Progenitor cell of endocrine pancreas (in vitro differentiated cells): ENCODE results near the gene WDFY4. TPM values are rescaled to one million over a fixed set of nuclear protein-coding genes. Genes with fewer than 3 reads are reported as not detected.
A peak's percentile ranks its signal among the peaks of the same experiment; 100 is the strongest.

Experiments
- DNase-seq: peaks from one replicate; pipeline ENCODE4 v3.0.0; 2021; ENCODE audit warnings: low spot score; ENCODE audit not compliant: unreplicated experiment
- H3K27ac Mint-ChIP-seq: 2 replicates; pipeline ENCODE4 v1.8.0; 2021; ENCODE audit warnings: mild to moderate bottlenecking, moderate library complexity, mixed read lengths
- H3K27me3 Mint-ChIP-seq: 2 replicates; pipeline ENCODE4 v1.8.0; 2021; ENCODE audit warnings: mixed read lengths
- H3K36me3 Mint-ChIP-seq: 2 replicates; pipeline ENCODE4 v1.8.0; 2022; ENCODE audit warnings: mixed read lengths; ENCODE audit not compliant: insufficient read depth
- H3K4me1 Mint-ChIP-seq: 2 replicates; pipeline ENCODE4 v1.8.0; 2021; ENCODE audit warnings: low read depth, mixed read lengths
- H3K4me3 Mint-ChIP-seq: 2 replicates; pipeline ENCODE4 v1.8.0; 2021; ENCODE audit warnings: low read depth, mild to moderate bottlenecking, moderate library complexity, mixed read lengths
- H3K9me3 Mint-ChIP-seq: 2 replicates; pipeline ENCODE4 v1.8.0; 2021; ENCODE audit warnings: low read depth, mixed read lengths
- total RNA-seq: library from RNA; stranded (reverse); gene quantifications from 2 replicates; pipeline ENCODE4 v1.2.1, GENCODE V29; 2021
- TF ChIP-seq, protein P1 (sequence below): fragments of 200-600 bp; sonication (generic); IDR thresholded peaks from one replicate; pipeline ENCODE4 v1.5.0; 2021; ENCODE audit warnings: antibody characterized with exemption, mild to moderate bottlenecking; ENCODE audit not compliant: unreplicated experiment

Gene WDFY4
- total RNA-seq, 1 donor from 2014 or later: 0.07 TPM

GRCh38 chr10:48978318-48978717, 293.6 kb downstream of the WDFY4 start:
- H3K9me3 Mint-ChIP-seq: no peaks in the 10 kb centered on the region
- TF ChIP-seq, protein P1, sequence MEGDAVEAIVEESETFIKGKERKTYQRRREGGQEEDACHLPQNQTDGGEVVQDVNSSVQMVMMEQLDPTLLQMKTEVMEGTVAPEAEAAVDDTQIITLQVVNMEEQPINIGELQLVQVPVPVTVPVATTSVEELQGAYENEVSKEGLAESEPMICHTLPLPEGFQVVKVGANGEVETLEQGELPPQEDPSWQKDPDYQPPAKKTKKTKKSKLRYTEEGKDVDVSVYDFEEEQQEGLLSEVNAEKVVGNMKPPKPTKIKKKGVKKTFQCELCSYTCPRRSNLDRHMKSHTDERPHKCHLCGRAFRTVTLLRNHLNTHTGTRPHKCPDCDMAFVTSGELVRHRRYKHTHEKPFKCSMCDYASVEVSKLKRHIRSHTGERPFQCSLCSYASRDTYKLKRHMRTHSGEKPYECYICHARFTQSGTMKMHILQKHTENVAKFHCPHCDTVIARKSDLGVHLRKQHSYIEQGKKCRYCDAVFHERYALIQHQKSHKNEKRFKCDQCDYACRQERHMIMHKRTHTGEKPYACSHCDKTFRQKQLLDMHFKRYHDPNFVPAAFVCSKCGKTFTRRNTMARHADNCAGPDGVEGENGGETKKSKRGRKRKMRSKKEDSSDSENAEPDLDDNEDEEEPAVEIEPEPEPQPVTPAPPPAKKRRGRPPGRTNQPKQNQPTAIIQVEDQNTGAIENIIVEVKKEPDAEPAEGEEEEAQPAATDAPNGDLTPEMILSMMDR: no peak
- no peaks in the 10 kb centered on the region for H3K4me1 Mint-ChIP-seq
- no peaks in the 10 kb centered on the region for H3K36me3 Mint-ChIP-seq
- H3K27me3 Mint-ChIP-seq: peaks cover 21% of the 10 kb centered on the region
- no peak overlapping the region for H3K27ac Mint-ChIP-seq
- no peak for DNase-seq
- no peak overlapping the region for H3K4me3 Mint-ChIP-seq

DNA sequence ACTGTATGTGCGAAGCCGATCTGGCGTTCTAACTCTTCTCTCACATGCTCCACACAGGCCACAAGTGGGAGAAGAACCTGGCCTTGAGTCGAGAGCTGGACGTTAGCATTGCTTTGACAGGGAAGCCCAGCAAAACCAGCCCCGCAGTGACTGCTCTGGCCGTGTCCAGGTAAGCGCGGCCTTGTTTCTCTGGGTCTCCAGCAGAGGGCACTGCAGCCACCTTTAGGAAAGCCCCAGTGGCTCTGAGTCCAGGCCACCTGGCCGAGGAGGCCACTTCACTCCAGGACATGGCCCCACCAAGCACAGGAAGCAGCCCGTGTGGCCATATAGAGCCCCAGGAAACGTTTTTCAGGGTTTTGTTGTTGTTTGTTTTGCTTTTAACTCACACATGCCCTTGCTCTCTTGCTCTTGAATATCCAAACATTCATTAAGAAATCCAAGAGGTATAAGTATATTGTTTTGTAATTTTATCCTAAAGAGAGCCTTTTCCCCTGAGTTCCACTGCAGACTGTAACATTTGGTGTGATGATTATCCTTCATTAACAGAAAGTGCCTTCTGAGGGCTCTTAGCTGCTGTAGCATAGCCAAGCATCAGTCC, 296.7 kb downstream of the WDFY4 start:
- H3K36me3 Mint-ChIP-seq: no peaks in the 10 kb centered on the region
- H3K9me3 Mint-ChIP-seq: no peaks in the 10 kb centered on the region
- H3K4me1 Mint-ChIP-seq: no peaks in the 10 kb centered on the region
- peaks cover 16% of the 10 kb centered on the region for H3K27me3 Mint-ChIP-seq
- TF ChIP-seq, protein P1: peak; percentile 89
- no peak overlapping the region for H3K27ac Mint-ChIP-seq
- DNase-seq: peak; percentile 69
- H3K4me3 Mint-ChIP-seq: no peak overlapping the region

- Mint-ChIP-seq H3K4me1 (no peaks in the 10 kb centered on the region), H3K27ac (no peak overlapping the region), H3K36me3 (no peaks in the 10 kb centered on the region), H3K9me3 (no peaks in the 10 kb centered on the region), H3K4me3 (no peak overlapping the region), H3K27me3 (peaks cover 16% of the 10 kb centered on the region)
- TF ChIP-seq, protein P1: no peak
- no peak for DNase-seq
Measured at GRCh38 chr10:48982584-48982983, 297.9 kb downstream of the WDFY4 start.

- H3K36me3 Mint-ChIP-seq: no peaks in the 10 kb centered on the region
Measured at GRCh38 chr10:48983648-48984351, 299.1 kb downstream of the WDFY4 start.

GRCh38 chr10:48985621-48986158, 301.0 kb downstream of the WDFY4 start:
- no peak for DNase-seq
- peaks cover 5% of the 10 kb centered on the region for H3K27me3 Mint-ChIP-seq
- H3K27ac Mint-ChIP-seq: no peak overlapping the region
- TF ChIP-seq, protein P1: no peak
- H3K36me3 Mint-ChIP-seq: no peaks in the 10 kb centered on the region
- no peak overlapping the region for H3K4me3 Mint-ChIP-seq
- H3K9me3 Mint-ChIP-seq: no peaks in the 10 kb centered on the region
- no peaks in the 10 kb centered on the region for H3K4me1 Mint-ChIP-seq

More at GRCh38 chr10:48983648-48984351, 299.1 kb downstream of the WDFY4 start:
- Mint-ChIP-seq H3K4me1 (no peaks in the 10 kb centered on the region), H3K27me3 (peaks cover 12% of the 10 kb centered on the region), H3K4me3 (no peak overlapping the region), H3K27ac (no peak overlapping the region), H3K9me3 (no peaks in the 10 kb centered on the region)
- DNase-seq: no peak
- TF ChIP-seq, protein P1: no peak
